HepG2 (cell line): ENCODE data around the gene KLHDC1. TPM values are rescaled to one million over a fixed set of nuclear protein-coding genes. Genes with fewer than 3 reads are reported as not detected.

Experiments used
- ATM ChIP-seq: fragments of 450-650 bp; IDR thresholded peaks from 2 replicates; pipeline ENCODE4 v1.7.1; 2017; ENCODE audit warnings: mild to moderate bottlenecking, borderline replicate concordance
- BRCA1 ChIP-seq: sonication (generic); formaldehyde crosslinking; IDR thresholded peaks from 2 replicates; pipeline ENCODE4 v1.4.0; 2020; ENCODE audit warnings: missing genetic modification reagents
- HNRNPUL1 ChIP-seq: fragments of 200-400 bp; formaldehyde crosslinking; IDR thresholded peaks from 2 replicates; pipeline ENCODE4 v1.6.1; 2017; ENCODE audit warnings: low read depth, mild to moderate bottlenecking, low read length, moderate library complexity
- PAWR ChIP-seq: sonication (generic); formaldehyde crosslinking; IDR thresholded peaks from 2 replicates; pipeline ENCODE4 v1.4.0; 2020; ENCODE audit warnings: missing genetic modification reagents, mild to moderate bottlenecking, borderline replicate concordance
- ZNF263 ChIP-seq: sonication (generic); formaldehyde crosslinking; IDR thresholded peaks from 2 replicates; pipeline ENCODE4 v1.4.0; 2020; ENCODE audit warnings: missing genetic modification reagents
- ZNF34 ChIP-seq: sonication (generic); formaldehyde crosslinking; IDR thresholded peaks from 2 replicates; pipeline ENCODE4 v1.4.0; 2020; ENCODE audit warnings: mild to moderate bottlenecking, missing genetic modification reagents, borderline replicate concordance
- ZNF343 ChIP-seq: sonication (generic); formaldehyde crosslinking; IDR thresholded peaks from 2 replicates; pipeline ENCODE4 v1.4.0; 2020; ENCODE audit warnings: mild to moderate bottlenecking, missing genetic modification reagents
- ZNF709 ChIP-seq: sonication (generic); formaldehyde crosslinking; IDR thresholded peaks from 2 replicates; pipeline ENCODE4 v1.5.0; 2020; ENCODE audit warnings: mild to moderate bottlenecking, missing genetic modification reagents
- ZNF768 ChIP-seq: sonication (generic); formaldehyde crosslinking; IDR thresholded peaks from 2 replicates; pipeline ENCODE4 v1.4.0; 2020; ENCODE audit warnings: missing genetic modification reagents
- ZNF788 ChIP-seq: sonication (generic); formaldehyde crosslinking; IDR thresholded peaks from 2 replicates; pipeline ENCODE4 v1.5.0; 2020; ENCODE audit warnings: mild to moderate bottlenecking, missing genetic modification reagents, borderline replicate concordance
- ZNF878 ChIP-seq: sonication (generic); formaldehyde crosslinking; IDR thresholded peaks from 2 replicates; pipeline ENCODE4 v1.8.1; 2023; ENCODE audit warnings: mild to moderate bottlenecking, missing genetic modification reagents, moderate library complexity
- ZSCAN29 ChIP-seq: sonication (generic); formaldehyde crosslinking; conservative IDR thresholded peaks from 2 replicates; pipeline ENCODE4 v1.4.0; 2020; ENCODE audit warnings: mild to moderate bottlenecking, missing genetic modification reagents
- polyA plus RNA-seq, 8 experiments: library from polyadenylated mRNA; depleted of rRNA in 3 of 8; stranded (reverse) in 7 of 8; unstranded in 1 of 8; fragments of >200 nt; fragmentation: Illumina TruSeq in 4 of 8; extraction: Trizol in 4 of 8; gene quantifications; 2 replicates each; pipeline versions ENCODE4 v1.2.1 to v1.2.3, GENCODE V29; 2011 to 2016; ENCODE audit warnings: low read depth in 4 of 8, missing spikeins in 1 of 8, mixed read lengths in 1 of 8; ENCODE audit not compliant: insufficient read depth in 1 of 8
- total RNA-seq, 5 experiments: library from RNA; depleted of rRNA; stranded (reverse); fragments of >200 nt; fragmentation: Illumina TruSeq; extraction: Trizol; gene quantifications; 2 replicates each; pipeline ENCODE4 v1.2.3, GENCODE V29; 2016; ENCODE audit warnings: low read depth in 1 of 5
- TF ChIP-seq, protein P1 (sequence below): sonication (generic); formaldehyde crosslinking; IDR thresholded peaks from 2 replicates; pipeline ENCODE4 v1.4.0; 2020; ENCODE audit warnings: missing genetic modification reagents, borderline replicate concordance
- TF ChIP-seq, protein P2 (sequence below): sonication (generic); formaldehyde crosslinking; IDR thresholded peaks from 2 replicates; pipeline ENCODE4 v1.9.0; 2021; ENCODE audit warnings: missing genetic modification reagents, borderline replicate concordance
- TF ChIP-seq, protein P3 (sequence below): sonication (generic); formaldehyde crosslinking; IDR thresholded peaks from 2 replicates; pipeline ENCODE4 v1.5.0; 2020; ENCODE audit warnings: missing genetic modification reagents
- TF ChIP-seq, protein P4 (sequence below): IDR thresholded peaks from 2 replicates; pipeline ENCODE4 v1.6.1; 2016; ENCODE audit warnings: low read depth, missing genetic modification reagents, missing compliant biosample characterization

Gene KLHDC1
- total and polyA plus RNA-seq, 2 of the 13 experiments (the other 11 are each of a cell fraction or from before 2014, with no cell fraction given) = 0.11 TPM; not detected in 1

DNA sequence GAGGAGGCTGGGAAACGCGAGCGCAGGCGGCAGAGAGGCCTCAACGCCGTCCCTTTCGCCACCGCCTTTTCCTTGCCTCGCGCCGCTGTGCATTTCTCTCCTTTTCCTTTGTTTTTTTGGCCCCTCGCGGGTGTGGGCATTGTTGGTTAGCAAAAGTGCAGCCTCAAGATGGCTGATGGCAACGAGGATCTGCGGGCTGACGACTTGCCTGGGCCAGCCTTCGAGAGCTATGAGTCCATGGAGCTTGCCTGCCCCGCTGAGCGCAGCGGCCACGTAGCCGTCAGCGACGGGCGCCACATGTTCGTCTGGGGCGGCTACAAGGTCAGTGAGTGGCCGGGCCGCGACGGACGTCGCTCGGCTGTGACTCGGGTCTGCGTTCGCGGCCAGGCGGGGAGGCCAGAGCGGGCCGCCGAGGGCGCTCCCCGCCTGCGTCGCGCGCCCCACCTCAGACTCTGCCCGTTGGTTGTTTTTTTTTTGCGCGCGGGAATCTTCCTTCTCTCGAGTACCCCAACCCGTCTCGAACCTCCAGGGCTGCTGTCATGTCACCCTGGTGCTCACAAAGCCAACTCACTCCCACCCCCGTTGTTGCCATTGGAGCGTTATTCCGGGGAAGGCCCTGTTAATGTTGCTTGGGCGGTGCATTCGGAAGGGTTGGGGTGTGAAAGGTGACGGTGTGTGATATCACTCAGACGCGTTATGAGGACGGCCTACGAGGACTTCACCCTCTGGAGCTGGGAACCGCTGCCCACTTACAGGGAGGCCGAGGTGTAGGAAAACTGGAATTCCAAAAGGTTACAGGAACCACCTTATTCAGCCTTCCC, 75.6 kb downstream of the KLHDC1 start (continued):
- TF ChIP-seq, protein P1, sequence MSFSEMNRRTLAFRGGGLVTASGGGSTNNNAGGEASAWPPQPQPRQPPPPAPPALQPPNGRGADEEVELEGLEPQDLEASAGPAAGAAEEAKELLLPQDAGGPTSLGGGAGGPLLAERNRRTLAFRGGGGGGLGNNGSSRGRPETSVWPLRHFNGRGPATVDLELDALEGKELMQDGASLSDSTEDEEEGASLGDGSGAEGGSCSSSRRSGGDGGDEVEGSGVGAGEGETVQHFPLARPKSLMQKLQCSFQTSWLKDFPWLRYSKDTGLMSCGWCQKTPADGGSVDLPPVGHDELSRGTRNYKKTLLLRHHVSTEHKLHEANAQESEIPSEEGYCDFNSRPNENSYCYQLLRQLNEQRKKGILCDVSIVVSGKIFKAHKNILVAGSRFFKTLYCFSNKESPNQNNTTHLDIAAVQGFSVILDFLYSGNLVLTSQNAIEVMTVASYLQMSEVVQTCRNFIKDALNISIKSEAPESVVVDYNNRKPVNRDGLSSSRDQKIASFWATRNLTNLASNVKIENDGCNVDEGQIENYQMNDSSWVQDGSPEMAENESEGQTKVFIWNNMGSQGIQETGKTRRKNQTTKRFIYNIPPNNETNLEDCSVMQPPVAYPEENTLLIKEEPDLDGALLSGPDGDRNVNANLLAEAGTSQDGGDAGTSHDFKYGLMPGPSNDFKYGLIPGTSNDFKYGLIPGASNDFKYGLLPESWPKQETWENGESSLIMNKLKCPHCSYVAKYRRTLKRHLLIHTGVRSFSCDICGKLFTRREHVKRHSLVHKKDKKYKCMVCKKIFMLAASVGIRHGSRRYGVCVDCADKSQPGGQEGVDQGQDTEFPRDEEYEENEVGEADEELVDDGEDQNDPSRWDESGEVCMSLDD = peak; percentile 97
- TF ChIP-seq ZNF709 (no peak), BRCA1 (no peak), ZNF263 (CRISPR knock-in tag) (no peak), ZNF878 (CRISPR knock-in tag) (no peak), HNRNPUL1 (no peak), ZNF788 (CRISPR knock-in tag) (peak; percentile 40; the same call in 1 of the 2 replicates), PAWR (CRISPR knock-in tag) (no peak), ZNF768 (no peak; the same call in 1 of the 2 replicates), ZSCAN29 (CRISPR knock-in tag) (no peak), ZNF343 (CRISPR knock-in tag) (no peak; the same call in 1 of the 2 replicates), ZNF34 (CRISPR knock-in tag) (no peak), ATM (no peak)
- TF ChIP-seq, protein P2, sequence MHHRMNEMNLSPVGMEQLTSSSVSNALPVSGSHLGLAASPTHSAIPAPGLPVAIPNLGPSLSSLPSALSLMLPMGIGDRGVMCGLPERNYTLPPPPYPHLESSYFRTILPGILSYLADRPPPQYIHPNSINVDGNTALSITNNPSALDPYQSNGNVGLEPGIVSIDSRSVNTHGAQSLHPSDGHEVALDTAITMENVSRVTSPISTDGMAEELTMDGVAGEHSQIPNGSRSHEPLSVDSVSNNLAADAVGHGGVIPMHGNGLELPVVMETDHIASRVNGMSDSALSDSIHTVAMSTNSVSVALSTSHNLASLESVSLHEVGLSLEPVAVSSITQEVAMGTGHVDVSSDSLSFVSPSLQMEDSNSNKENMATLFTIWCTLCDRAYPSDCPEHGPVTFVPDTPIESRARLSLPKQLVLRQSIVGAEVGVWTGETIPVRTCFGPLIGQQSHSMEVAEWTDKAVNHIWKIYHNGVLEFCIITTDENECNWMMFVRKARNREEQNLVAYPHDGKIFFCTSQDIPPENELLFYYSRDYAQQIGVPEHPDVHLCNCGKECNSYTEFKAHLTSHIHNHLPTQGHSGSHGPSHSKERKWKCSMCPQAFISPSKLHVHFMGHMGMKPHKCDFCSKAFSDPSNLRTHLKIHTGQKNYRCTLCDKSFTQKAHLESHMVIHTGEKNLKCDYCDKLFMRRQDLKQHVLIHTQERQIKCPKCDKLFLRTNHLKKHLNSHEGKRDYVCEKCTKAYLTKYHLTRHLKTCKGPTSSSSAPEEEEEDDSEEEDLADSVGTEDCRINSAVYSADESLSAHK (CRISPR knock-in tag) = no peak
- TF ChIP-seq, protein P3, sequence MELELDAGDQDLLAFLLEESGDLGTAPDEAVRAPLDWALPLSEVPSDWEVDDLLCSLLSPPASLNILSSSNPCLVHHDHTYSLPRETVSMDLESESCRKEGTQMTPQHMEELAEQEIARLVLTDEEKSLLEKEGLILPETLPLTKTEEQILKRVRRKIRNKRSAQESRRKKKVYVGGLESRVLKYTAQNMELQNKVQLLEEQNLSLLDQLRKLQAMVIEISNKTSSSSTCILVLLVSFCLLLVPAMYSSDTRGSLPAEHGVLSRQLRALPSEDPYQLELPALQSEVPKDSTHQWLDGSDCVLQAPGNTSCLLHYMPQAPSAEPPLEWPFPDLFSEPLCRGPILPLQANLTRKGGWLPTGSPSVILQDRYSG (CRISPR knock-in tag) = no peak; the same call in 1 of the 2 replicates
- TF ChIP-seq, protein P4, sequence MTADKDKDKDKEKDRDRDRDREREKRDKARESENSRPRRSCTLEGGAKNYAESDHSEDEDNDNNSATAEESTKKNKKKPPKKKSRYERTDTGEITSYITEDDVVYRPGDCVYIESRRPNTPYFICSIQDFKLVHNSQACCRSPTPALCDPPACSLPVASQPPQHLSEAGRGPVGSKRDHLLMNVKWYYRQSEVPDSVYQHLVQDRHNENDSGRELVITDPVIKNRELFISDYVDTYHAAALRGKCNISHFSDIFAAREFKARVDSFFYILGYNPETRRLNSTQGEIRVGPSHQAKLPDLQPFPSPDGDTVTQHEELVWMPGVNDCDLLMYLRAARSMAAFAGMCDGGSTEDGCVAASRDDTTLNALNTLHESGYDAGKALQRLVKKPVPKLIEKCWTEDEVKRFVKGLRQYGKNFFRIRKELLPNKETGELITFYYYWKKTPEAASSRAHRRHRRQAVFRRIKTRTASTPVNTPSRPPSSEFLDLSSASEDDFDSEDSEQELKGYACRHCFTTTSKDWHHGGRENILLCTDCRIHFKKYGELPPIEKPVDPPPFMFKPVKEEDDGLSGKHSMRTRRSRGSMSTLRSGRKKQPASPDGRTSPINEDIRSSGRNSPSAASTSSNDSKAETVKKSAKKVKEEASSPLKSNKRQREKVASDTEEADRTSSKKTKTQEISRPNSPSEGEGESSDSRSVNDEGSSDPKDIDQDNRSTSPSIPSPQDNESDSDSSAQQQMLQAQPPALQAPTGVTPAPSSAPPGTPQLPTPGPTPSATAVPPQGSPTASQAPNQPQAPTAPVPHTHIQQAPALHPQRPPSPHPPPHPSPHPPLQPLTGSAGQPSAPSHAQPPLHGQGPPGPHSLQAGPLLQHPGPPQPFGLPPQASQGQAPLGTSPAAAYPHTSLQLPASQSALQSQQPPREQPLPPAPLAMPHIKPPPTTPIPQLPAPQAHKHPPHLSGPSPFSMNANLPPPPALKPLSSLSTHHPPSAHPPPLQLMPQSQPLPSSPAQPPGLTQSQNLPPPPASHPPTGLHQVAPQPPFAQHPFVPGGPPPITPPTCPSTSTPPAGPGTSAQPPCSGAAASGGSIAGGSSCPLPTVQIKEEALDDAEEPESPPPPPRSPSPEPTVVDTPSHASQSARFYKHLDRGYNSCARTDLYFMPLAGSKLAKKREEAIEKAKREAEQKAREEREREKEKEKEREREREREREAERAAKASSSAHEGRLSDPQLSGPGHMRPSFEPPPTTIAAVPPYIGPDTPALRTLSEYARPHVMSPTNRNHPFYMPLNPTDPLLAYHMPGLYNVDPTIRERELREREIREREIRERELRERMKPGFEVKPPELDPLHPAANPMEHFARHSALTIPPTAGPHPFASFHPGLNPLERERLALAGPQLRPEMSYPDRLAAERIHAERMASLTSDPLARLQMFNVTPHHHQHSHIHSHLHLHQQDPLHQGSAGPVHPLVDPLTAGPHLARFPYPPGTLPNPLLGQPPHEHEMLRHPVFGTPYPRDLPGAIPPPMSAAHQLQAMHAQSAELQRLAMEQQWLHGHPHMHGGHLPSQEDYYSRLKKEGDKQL (CRISPR knock-in tag) = no peak
